GM12878 (cell line): ENCODE data around the gene MAPKAPK2. TPM values are rescaled to one million over a fixed set of nuclear protein-coding genes. Genes with fewer than 3 reads are reported as not detected.

Experiments used
- ATAC-seq: fragments of 200-7000 bp; cut with Tn5 transposase; 3 replicates; pipeline ENCODE4 v1.9.1; 2020; ENCODE audit warnings: mild to moderate bottlenecking, moderate library complexity
- BruUV-seq: library from RNA; stranded (reverse); fragments of 400-500 nt; replicated peaks from 2 replicates; lab custom pipeline; 2021; lab: Mats Ljungman, UMichigan
- CTCF ChIA-PET: fragments of 300-600 bp; sonication (Branson Sonifier 250); formaldehyde crosslinking; extraction: SDS; loops from one replicate; lab custom pipeline; 2021; ENCODE audit warnings: inconsistent platforms; lab: Yijun Ruan, JAX
- POLR2A ChIA-PET: fragments of 350-600 bp; formaldehyde crosslinking; extraction: SDS; loops from one replicate; lab custom pipeline; 2021; ENCODE audit warnings: inconsistent platforms; lab: Charles Lee
- RAD21 ChIA-PET: fragments of 300-600 bp; sonication (Branson Sonifier 250); formaldehyde crosslinking; loops from one replicate; lab custom pipeline; 2023; ENCODE audit warnings: antibody characterized with exemption; ENCODE audit not compliant: unreplicated experiment; lab: Charles Lee
- SMC1A ChIA-PET: fragments of 300-600 bp; sonication (Branson Sonifier 250); formaldehyde crosslinking; loops from one replicate; lab custom pipeline; 2023; ENCODE audit not compliant: unreplicated experiment, uncharacterized antibody; lab: Charles Lee
- DNase-seq: peaks from one replicate; pipeline ENCODE4 v3.0.0-alpha.2; 2011; ENCODE audit warnings: low read depth, low spot score
- FAIRE-seq: peaks from 3 replicates; lab custom pipeline; 2011; peaks lifted over from hg19 to GRCh38; lab: Jason Lieb, UNC
- H2AFZ ChIP-seq: 2 replicates; pipeline ENCODE4 v1.6.0; 2011; ENCODE audit warnings: low read depth, low read length, control low read depth; ENCODE audit not compliant: control insufficient read depth
- H3K27ac ChIP-seq: 2 replicates; pipeline ENCODE4 v1.5.1; 2011; ENCODE audit warnings: control low read depth; ENCODE audit not compliant: control insufficient read depth, insufficient read depth
- H3K27me3 ChIP-seq, 2 experiments: replicated peaks in 1 of 2; 2 replicates each; pipeline versions ENCODE4 v1.6.0 to v1.6.1; 2011; ENCODE audit warnings: low read length in 1 of 2; ENCODE audit not compliant: control insufficient read depth in 2 of 2, insufficient read depth in 2 of 2
- H3K36me3 ChIP-seq, 2 experiments: 2 replicates each; pipeline ENCODE4 v1.5.1; 2011; ENCODE audit warnings: low read length in 1 of 2; ENCODE audit not compliant: control insufficient read depth in 2 of 2, insufficient read depth in 2 of 2
- H3K4me1 ChIP-seq: 2 replicates; pipeline ENCODE4 v1.6.1; 2011; ENCODE audit warnings: mild to moderate bottlenecking, low read length, moderate library complexity, mixed read lengths; ENCODE audit not compliant: control insufficient read depth, insufficient read depth
- H3K4me2 ChIP-seq: 2 replicates; pipeline ENCODE4 v1.6.0; 2011; ENCODE audit warnings: control low read depth; ENCODE audit not compliant: control insufficient read depth, insufficient read depth
- H3K4me3 ChIP-seq: fragments of 200-600 bp; sonication (generic); 2 replicates; pipeline ENCODE4 v1.5.1; 2016
- H3K79me2 ChIP-seq: 2 replicates; pipeline ENCODE4 v1.6.0; 2011; ENCODE audit warnings: low read length; ENCODE audit not compliant: control insufficient read depth, insufficient read depth
- H3K9ac ChIP-seq: 2 replicates; pipeline ENCODE4 v1.8.0; 2011; ENCODE audit warnings: low read length, control low read depth, mixed read lengths; ENCODE audit not compliant: control insufficient read depth, insufficient read depth
- H3K9me3 ChIP-seq: replicated peaks from 3 replicates; pipeline ENCODE4 v1.5.1; 2011; ENCODE audit warnings: mild to moderate bottlenecking, low read length; ENCODE audit not compliant: control insufficient read depth, insufficient read depth
- H4K20me1 ChIP-seq: 2 replicates; pipeline ENCODE4 v1.6.0; 2011; ENCODE audit not compliant: control insufficient read depth, insufficient read depth
- CHD2 ChIP-seq: IDR thresholded peaks from 2 replicates; pipeline ENCODE4 v1.6.1; 2011; ENCODE audit warnings: low read depth, low read length, improper control_type of control experiment, borderline replicate concordance
- ETV6 ChIP-seq, 2 experiments: fragments of 450-650 bp in 1 of 2; IDR thresholded peaks in 1 of 2; conservative IDR thresholded peaks in 1 of 2; 2 replicates each; pipeline ENCODE4 v1.6.1; 2014; ENCODE audit warnings: antibody characterized with exemption in 1 of 2, borderline replicate concordance in 1 of 2, low read depth in 1 of 2, mild to moderate bottlenecking in 1 of 2, moderate library complexity in 1 of 2
- KDM1A ChIP-seq: fragments of 200-600 bp; sonication (generic); IDR thresholded peaks from 2 replicates; pipeline ENCODE4 v1.6.1; 2016; ENCODE audit warnings: borderline replicate concordance
- POU2F2 ChIP-seq: IDR thresholded peaks from 3 replicates; pipeline ENCODE4 v1.6.1; 2011; ENCODE audit warnings: low read depth, mild to moderate bottlenecking, low read length, borderline replicate concordance
- RAD21 ChIP-seq: IDR thresholded peaks from 2 replicates; pipeline ENCODE4 v1.6.1; 2011; ENCODE audit warnings: mild to moderate bottlenecking, low read depth, low read length, moderate library complexity; ENCODE audit not compliant: insufficient read depth
- SIN3A ChIP-seq: IDR thresholded peaks from 2 replicates; pipeline ENCODE4 v1.6.1; 2012; ENCODE audit warnings: low read depth, low read length, improper control_type of control experiment
- SREBF2 ChIP-seq: IDR thresholded peaks from 2 replicates; pipeline ENCODE4 v1.6.1; 2012; ENCODE audit warnings: mild to moderate bottlenecking, low read length
- SUPT20H ChIP-seq: IDR thresholded peaks from 2 replicates; pipeline ENCODE4 v1.6.1; 2011; ENCODE audit warnings: low read depth, mild to moderate bottlenecking, low read length, moderate library complexity, borderline replicate concordance; ENCODE audit not compliant: control insufficient read depth
- YY1 ChIP-seq: IDR thresholded peaks from 2 replicates; pipeline ENCODE4 v1.6.1; 2011; ENCODE audit warnings: low read depth, mild to moderate bottlenecking, low read length
- ZNF217 ChIP-seq: fragments of 450-650 bp; IDR thresholded peaks from 2 replicates; pipeline ENCODE4 v1.6.1; 2017; ENCODE audit warnings: antibody characterized with exemption, mild to moderate bottlenecking
- ZNF384 ChIP-seq: IDR thresholded peaks from 2 replicates; pipeline ENCODE4 v1.6.1; 2012; ENCODE audit warnings: low read depth, mild to moderate bottlenecking, low read length, improper control_type of control experiment, borderline replicate concordance
- WGBS: methylation state at CpG from one replicate; pipeline ENCODE4 v1.1.6; 2016; ENCODE audit warnings: low lambda C conversion rate; ENCODE audit not compliant: insufficient replicate concordance, insufficient coverage; ENCODE audit errors: missing lambda C conversion rate; 5-methylcytosine and 5-hydroxymethylcytosine counted together
- in situ Hi-C: fragments of 300-500 bp; cut with MboI; formaldehyde crosslinking; loops from 9 replicates; pipeline ENCODE4 v1.14.3; 2018; ENCODE audit warnings: mixed read lengths
- intact Hi-C: fragments of 100-400 bp; cut with micrococcal nuclease; formaldehyde crosslinking; loops from one replicate; pipeline ENCODE4 v1.14.2; 2022; ENCODE audit not compliant: unreplicated experiment
- polyA plus RNA-seq, 11 experiments: library from polyadenylated mRNA; depleted of rRNA in 4 of 11; unstranded in 6 of 11; stranded (reverse) in 5 of 11; fragments of >200 nt; fragmentation: Nextera tagmentation in 4 of 11; fragmentation: Illumina TruSeq in 1 of 11; extraction: Ambion mirVana in 4 of 11; extraction: Trizol in 1 of 11; gene quantifications; 1 replicate in 1 of 11; 2 replicates in 10 of 11; pipeline versions ENCODE4 v1.2.1 to v1.2.3, GENCODE V29; 2011 to 2016; ENCODE audit warnings: inconsistent platforms in 2 of 11, missing spikeins in 2 of 11, low read depth in 1 of 11
- total RNA-seq, 4 experiments: library from RNA; depleted of rRNA in 3 of 4; stranded (reverse); fragments of >200 nt in 3 of 4; fragmentation: Illumina TruSeq in 1 of 4; extraction: Trizol in 1 of 4; gene quantifications; 2 replicates each; pipeline versions ENCODE4 v1.2.1 to v1.2.3, GENCODE V29; 2013 to 2021
- TF ChIP-seq, protein P1 (sequence below): fragments of 450-650 bp; IDR thresholded peaks from 2 replicates; pipeline ENCODE4 v1.6.1; 2016; ENCODE audit warnings: mild to moderate bottlenecking, moderate library complexity, borderline replicate concordance
- TF ChIP-seq, protein P2 (sequence below): fragments of 450-650 bp; IDR thresholded peaks from 2 replicates; pipeline ENCODE4 v1.6.1; 2017; ENCODE audit warnings: low read depth, mild to moderate bottlenecking, moderate library complexity

MAPKAPK2 gene
- total and polyA plus RNA-seq, 10 of the 15 experiments (the other 5 are each of a cell fraction or from before 2014, with no cell fraction given) = 0.72 to 92.2 (median 49.3) TPM

DNA sequence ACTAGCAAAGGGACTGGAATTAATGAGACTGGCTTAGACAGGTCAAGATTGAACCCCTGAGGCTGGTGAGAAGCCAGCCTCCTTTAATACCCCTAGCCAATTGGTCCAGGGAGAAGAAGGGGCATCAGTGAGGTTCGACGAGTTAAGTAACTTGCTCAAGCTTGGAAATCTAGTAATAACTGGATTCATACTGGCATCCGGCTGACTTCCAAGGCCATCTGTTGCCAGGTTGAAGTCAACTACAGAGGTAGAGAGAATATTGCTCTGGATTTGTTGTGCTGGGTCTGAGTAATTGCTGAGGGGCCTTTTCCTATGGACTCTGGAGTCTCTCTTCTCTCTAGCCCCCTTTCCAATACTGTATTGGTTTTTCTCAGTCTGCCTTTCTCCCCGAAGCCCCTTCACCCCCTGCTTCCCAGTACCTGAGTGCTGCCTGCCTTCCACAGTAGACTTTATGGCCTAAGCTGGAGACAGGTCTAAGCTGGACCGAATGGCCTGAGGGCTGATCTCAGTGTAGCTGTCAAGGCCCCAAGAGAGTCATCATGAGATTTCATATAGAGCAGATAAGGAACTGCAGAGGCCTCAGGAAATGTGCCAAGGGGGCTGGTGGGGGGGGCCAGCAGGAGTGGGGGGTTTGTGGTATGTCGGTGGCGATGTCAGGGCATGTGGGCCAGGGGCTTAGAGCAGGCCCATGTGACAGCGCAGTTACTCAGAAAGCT, 43.4 kb downstream of the MAPKAPK2 start:
- Histone ChIP-seq H3K9ac (no peak overlapping the region), H3K4me1 (peaks cover 22% of the 10 kb centered on the region), H3K79me2 (peaks cover 31% of the 10 kb centered on the region), H3K4me3 (no peak overlapping the region), H4K20me1 (no peaks in the 10 kb centered on the region; the same call in 1 of the 2 replicates), H2AFZ (no peak overlapping the region), H3K27me3 (no peaks in the 10 kb centered on the region), H3K27ac (no peak overlapping the region), H3K36me3 (peaks cover 20 to 35% of the 10 kb centered on the region in 2 experiments), H3K4me2 (no peak overlapping the region), H3K9me3 (no peaks in the 10 kb centered on the region)
- RAD21 ChIA-PET = interaction anchor here (1.0 to 4.1 kb wide), 3 partner anchors 13 to 184 kb away, joined by 5 to 35 read pairs (median 7); no protein-coding TSS in a partner anchor
- no TSS peak for BruUV-seq
- no peak for ATAC-seq
- no peak for FAIRE-seq
- SMC1A ChIA-PET = interaction anchor here (0.9 to 5.0 kb wide), 11 partner anchors 10 to 188 kb away, joined by 3 to 66 read pairs (median 6); partner anchors contain the start of gene DYRK3
- TF ChIP-seq YY1 (no peak), ETV6 (conservative IDR thresholded peaks at IDR 0.05 in 1 of 2, IDR thresholded peaks at IDR 0.05 in 1 of 2; ENCODE audit: borderline replicate concordance in 1 of 2, low read depth in 1 of 2) (no peak), RAD21 (no peak), ZNF217 (no peak), SIN3A (no peak), KDM1A (no peak), POU2F2 (no peak), SUPT20H (no peak), SREBF2 (no peak), CHD2 (no peak), ZNF384 (no peak)
- TF ChIP-seq, protein P1, sequence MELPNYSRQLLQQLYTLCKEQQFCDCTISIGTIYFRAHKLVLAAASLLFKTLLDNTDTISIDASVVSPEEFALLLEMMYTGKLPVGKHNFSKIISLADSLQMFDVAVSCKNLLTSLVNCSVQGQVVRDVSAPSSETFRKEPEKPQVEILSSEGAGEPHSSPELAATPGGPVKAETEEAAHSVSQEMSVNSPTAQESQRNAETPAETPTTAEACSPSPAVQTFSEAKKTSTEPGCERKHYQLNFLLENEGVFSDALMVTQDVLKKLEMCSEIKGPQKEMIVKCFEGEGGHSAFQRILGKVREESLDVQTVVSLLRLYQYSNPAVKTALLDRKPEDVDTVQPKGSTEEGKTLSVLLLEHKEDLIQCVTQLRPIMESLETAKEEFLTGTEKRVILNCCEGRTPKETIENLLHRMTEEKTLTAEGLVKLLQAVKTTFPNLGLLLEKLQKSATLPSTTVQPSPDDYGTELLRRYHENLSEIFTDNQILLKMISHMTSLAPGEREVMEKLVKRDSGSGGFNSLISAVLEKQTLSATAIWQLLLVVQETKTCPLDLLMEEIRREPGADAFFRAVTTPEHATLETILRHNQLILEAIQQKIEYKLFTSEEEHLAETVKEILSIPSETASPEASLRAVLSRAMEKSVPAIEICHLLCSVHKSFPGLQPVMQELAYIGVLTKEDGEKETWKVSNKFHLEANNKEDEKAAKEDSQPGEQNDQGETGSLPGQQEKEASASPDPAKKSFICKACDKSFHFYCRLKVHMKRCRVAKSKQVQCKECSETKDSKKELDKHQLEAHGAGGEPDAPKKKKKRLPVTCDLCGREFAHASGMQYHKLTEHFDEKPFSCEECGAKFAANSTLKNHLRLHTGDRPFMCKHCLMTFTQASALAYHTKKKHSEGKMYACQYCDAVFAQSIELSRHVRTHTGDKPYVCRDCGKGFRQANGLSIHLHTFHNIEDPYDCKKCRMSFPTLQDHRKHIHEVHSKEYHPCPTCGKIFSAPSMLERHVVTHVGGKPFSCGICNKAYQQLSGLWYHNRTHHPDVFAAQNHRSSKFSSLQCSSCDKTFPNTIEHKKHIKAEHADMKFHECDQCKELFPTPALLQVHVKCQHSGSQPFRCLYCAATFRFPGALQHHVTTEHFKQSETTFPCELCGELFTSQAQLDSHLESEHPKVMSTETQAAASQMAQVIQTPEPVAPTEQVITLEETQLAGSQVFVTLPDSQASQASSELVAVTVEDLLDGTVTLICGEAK = no peak
- TF ChIP-seq, protein P2, sequence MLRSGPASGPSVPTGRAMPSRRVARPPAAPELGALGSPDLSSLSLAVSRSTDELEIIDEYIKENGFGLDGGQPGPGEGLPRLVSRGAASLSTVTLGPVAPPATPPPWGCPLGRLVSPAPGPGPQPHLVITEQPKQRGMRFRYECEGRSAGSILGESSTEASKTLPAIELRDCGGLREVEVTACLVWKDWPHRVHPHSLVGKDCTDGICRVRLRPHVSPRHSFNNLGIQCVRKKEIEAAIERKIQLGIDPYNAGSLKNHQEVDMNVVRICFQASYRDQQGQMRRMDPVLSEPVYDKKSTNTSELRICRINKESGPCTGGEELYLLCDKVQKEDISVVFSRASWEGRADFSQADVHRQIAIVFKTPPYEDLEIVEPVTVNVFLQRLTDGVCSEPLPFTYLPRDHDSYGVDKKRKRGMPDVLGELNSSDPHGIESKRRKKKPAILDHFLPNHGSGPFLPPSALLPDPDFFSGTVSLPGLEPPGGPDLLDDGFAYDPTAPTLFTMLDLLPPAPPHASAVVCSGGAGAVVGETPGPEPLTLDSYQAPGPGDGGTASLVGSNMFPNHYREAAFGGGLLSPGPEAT = no peak
- intact Hi-C loops = loop anchor here (10.0 kb wide), 1 partner anchor 93 kb away; the partner anchor contains the start of gene DYRK3
- 75% methylated on average over 7 of the region's 8 CpGs for WGBS
- in situ Hi-C loops = loop anchor here (5.0 kb wide), 2 partner anchors 184 to 249 kb away; no protein-coding TSS in a partner anchor
- no peak for DNase-seq
- CTCF ChIA-PET = interaction anchor here (0.9 to 20.3 kb wide), 10 partner anchors 9 to 253 kb away, joined by 3 to 805 read pairs (median 8); partner anchors contain the start of genes IL19 and MAPKAPK2
- POLR2A ChIA-PET = no interaction called here
